Neural cell (in vitro differentiated cells): ENCODE measurements around the gene SPTB. TPM values are rescaled to one million over a fixed set of nuclear protein-coding genes. Genes with fewer than 3 reads are reported as not detected.

Experiments used
- H2AFZ ChIP-seq: fragments of 200-600, 300-800 bp; sonication (generic), shearing (Covaris generic); 2 replicates; pipeline ENCODE4 v1.6.0; 2014; ENCODE audit warnings: low read depth, mild to moderate bottlenecking, antibody characterized with exemption, low read length, moderate library complexity
- H3F3A ChIP-seq: fragments of 200-600 bp; shearing (Covaris generic); 2 replicates; pipeline ENCODE4 v1.6.1; 2016; ENCODE audit warnings: mild to moderate bottlenecking, moderate library complexity, mixed read lengths, antibody characterized with exemption, low read length; ENCODE audit not compliant: insufficient read depth, poor library complexity, severe bottlenecking
- H3K27ac ChIP-seq: fragments of 200-600, 300-800 bp; sonication (generic), shearing (Covaris generic); 2 replicates; pipeline ENCODE4 v1.5.1; 2014; ENCODE audit warnings: mild to moderate bottlenecking, low read length, moderate library complexity
- H3K27me3 ChIP-seq: fragments of 300-800, 200-600 bp; sonication (generic), shearing (Covaris generic); 2 replicates; pipeline ENCODE4 v1.6.0; 2014; ENCODE audit warnings: mild to moderate bottlenecking, low read depth, low read length, moderate library complexity; ENCODE audit not compliant: insufficient read depth
- H3K36me3 ChIP-seq: fragments of 300-800, 200-600 bp; sonication (generic), shearing (Covaris generic); 2 replicates; pipeline ENCODE4 v1.5.1; 2014; ENCODE audit warnings: mild to moderate bottlenecking, antibody characterized with exemption, low read length, moderate library complexity; ENCODE audit not compliant: insufficient read depth
- H3K4me2 ChIP-seq: fragments of 300-800, 200-600 bp; sonication (generic), shearing (Covaris generic); 2 replicates; pipeline ENCODE4 v1.6.0; 2014; ENCODE audit warnings: mild to moderate bottlenecking, low read length
- H3K4me3 ChIP-seq: fragments of 300-800, 200-600 bp; sonication (generic), shearing (Covaris generic); 2 replicates; pipeline ENCODE4 v1.5.1; 2014; ENCODE audit warnings: mild to moderate bottlenecking, low read length, moderate library complexity
- H3K79me2 ChIP-seq: fragments of 200-600 bp; shearing (Covaris generic); replicated peaks from 2 replicates; pipeline ENCODE4 v1.6.0; 2014; ENCODE audit warnings: mild to moderate bottlenecking, low read length, moderate library complexity; ENCODE audit not compliant: insufficient read depth
- H3K9ac ChIP-seq: fragments of 300-800, 200-600 bp; sonication (generic), shearing (Covaris generic); 2 replicates; pipeline ENCODE4 v1.6.1; 2016; ENCODE audit warnings: mild to moderate bottlenecking, low read length, mixed read lengths
- H3K9me2 ChIP-seq: fragments of 200-600 bp; shearing (Covaris generic); 2 replicates; pipeline ENCODE4 v1.6.1; 2016; ENCODE audit warnings: mild to moderate bottlenecking, low read length, mixed read lengths; ENCODE audit not compliant: insufficient read depth
- H3K9me3 ChIP-seq: fragments of 200-600, 300-800 bp; sonication (generic), shearing (Covaris generic); 2 replicates; pipeline ENCODE4 v1.6.1; 2016; ENCODE audit warnings: mild to moderate bottlenecking, mixed run types, low read length, moderate library complexity, mixed read lengths
- H4K20me1 ChIP-seq: fragments of 200-600 bp; shearing (Covaris generic); 2 replicates; pipeline ENCODE4 v1.6.1; 2016; ENCODE audit warnings: mild to moderate bottlenecking, mixed run types; ENCODE audit not compliant: insufficient read depth
- EP300 ChIP-seq: fragments of 450-650 bp; conservative IDR thresholded peaks from 2 replicates; pipeline ENCODE4 v1.6.1; 2014; ENCODE audit warnings: antibody characterized with exemption, mild to moderate bottlenecking, moderate library complexity; ENCODE audit not compliant: poor library complexity, severe bottlenecking
- EZH2 ChIP-seq: fragments of 200-600, 300-800 bp; shearing (Covaris generic), sonication (generic); IDR thresholded peaks from 2 replicates; pipeline ENCODE4 v1.6.1; 2014; ENCODE audit warnings: antibody characterized with exemption, low read length, borderline replicate concordance, mild to moderate bottlenecking; ENCODE audit not compliant: insufficient read depth, poor library complexity, severe bottlenecking
- MXI1 ChIP-seq: fragments of 450-650 bp; conservative IDR thresholded peaks from 2 replicates; pipeline ENCODE4 v1.6.1; 2014; ENCODE audit warnings: antibody characterized with exemption, mild to moderate bottlenecking; ENCODE audit not compliant: poor library complexity, severe bottlenecking
- POLR2AphosphoS5 ChIP-seq: IDR thresholded peaks from 2 replicates; pipeline ENCODE4 v1.6.1; 2012
- RAD21 ChIP-seq: fragments of 450-650 bp; conservative IDR thresholded peaks from 2 replicates; pipeline ENCODE4 v1.6.1; 2014; ENCODE audit warnings: antibody characterized with exemption, mild to moderate bottlenecking, moderate library complexity
- SMC3 ChIP-seq: fragments of 450-650 bp; conservative IDR thresholded peaks from 2 replicates; pipeline ENCODE4 v1.6.1; 2014; ENCODE audit warnings: antibody characterized with exemption, mild to moderate bottlenecking, moderate library complexity; ENCODE audit not compliant: poor library complexity
- TAF1 ChIP-seq: IDR thresholded peaks from 2 replicates; pipeline ENCODE4 v1.6.1; 2012; ENCODE audit warnings: low read depth
- polyA plus RNA-seq: library from polyadenylated mRNA; depleted of rRNA; stranded (reverse); fragments of >200 nt; gene quantifications from 2 replicates; pipeline ENCODE4 v1.2.3, GENCODE V29; 2014
- TF ChIP-seq, protein P1 (sequence below): IDR thresholded peaks from 2 replicates; pipeline ENCODE4 v1.6.1; 2012; ENCODE audit warnings: borderline replicate concordance
- TF ChIP-seq, protein P2 (sequence below): fragments of 450-650 bp; IDR thresholded peaks from 2 replicates; pipeline ENCODE4 v1.5.1; 2014; ENCODE audit warnings: antibody characterized with exemption, mild to moderate bottlenecking, moderate library complexity; ENCODE audit not compliant: poor library complexity, severe bottlenecking

Gene SPTB
- polyA plus RNA-seq, 1 donor from 2014 or later, result 1.9 TPM

DNA sequence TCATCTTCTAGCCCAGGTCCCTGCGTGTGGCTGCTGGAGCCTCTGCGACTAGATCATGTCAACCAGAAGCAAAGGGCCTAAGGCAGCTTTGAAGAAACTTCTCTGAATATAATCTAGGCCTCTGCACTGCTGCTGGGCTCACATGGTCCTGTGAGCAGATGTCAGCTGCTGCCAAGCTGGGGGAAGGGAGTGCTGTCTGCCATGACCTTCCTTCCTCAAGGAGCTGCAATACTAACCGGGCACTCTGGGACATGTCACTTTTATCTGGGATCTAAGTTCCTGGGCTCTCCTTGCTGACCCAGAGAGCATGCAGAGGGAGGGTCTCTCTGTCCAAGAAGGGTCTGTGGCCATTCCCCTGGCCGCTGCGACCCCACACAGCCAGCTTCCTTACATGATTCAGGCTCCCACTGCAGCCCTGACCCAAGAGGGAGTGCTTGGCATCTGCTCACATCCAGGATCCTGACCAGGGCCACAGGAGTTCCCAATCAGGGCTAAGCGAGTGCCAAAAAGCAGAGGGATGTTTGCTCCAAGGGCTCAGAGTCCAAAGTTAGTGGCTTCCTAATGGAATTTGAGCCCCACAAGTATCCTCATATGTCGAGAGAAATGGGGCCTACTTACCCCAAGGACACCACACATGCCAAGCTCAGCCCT lies 101.5 kb downstream of the SPTB start:
- TF ChIP-seq, protein P1, sequence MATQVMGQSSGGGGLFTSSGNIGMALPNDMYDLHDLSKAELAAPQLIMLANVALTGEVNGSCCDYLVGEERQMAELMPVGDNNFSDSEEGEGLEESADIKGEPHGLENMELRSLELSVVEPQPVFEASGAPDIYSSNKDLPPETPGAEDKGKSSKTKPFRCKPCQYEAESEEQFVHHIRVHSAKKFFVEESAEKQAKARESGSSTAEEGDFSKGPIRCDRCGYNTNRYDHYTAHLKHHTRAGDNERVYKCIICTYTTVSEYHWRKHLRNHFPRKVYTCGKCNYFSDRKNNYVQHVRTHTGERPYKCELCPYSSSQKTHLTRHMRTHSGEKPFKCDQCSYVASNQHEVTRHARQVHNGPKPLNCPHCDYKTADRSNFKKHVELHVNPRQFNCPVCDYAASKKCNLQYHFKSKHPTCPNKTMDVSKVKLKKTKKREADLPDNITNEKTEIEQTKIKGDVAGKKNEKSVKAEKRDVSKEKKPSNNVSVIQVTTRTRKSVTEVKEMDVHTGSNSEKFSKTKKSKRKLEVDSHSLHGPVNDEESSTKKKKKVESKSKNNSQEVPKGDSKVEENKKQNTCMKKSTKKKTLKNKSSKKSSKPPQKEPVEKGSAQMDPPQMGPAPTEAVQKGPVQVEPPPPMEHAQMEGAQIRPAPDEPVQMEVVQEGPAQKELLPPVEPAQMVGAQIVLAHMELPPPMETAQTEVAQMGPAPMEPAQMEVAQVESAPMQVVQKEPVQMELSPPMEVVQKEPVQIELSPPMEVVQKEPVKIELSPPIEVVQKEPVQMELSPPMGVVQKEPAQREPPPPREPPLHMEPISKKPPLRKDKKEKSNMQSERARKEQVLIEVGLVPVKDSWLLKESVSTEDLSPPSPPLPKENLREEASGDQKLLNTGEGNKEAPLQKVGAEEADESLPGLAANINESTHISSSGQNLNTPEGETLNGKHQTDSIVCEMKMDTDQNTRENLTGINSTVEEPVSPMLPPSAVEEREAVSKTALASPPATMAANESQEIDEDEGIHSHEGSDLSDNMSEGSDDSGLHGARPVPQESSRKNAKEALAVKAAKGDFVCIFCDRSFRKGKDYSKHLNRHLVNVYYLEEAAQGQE, result no peak
- TF ChIP-seq, protein P2, sequence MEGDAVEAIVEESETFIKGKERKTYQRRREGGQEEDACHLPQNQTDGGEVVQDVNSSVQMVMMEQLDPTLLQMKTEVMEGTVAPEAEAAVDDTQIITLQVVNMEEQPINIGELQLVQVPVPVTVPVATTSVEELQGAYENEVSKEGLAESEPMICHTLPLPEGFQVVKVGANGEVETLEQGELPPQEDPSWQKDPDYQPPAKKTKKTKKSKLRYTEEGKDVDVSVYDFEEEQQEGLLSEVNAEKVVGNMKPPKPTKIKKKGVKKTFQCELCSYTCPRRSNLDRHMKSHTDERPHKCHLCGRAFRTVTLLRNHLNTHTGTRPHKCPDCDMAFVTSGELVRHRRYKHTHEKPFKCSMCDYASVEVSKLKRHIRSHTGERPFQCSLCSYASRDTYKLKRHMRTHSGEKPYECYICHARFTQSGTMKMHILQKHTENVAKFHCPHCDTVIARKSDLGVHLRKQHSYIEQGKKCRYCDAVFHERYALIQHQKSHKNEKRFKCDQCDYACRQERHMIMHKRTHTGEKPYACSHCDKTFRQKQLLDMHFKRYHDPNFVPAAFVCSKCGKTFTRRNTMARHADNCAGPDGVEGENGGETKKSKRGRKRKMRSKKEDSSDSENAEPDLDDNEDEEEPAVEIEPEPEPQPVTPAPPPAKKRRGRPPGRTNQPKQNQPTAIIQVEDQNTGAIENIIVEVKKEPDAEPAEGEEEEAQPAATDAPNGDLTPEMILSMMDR, result no peak
- TF ChIP-seq MXI1 (no peak), SMC3 (no peak), POLR2AphosphoS5 (no peak), TAF1 (no peak), RAD21 (no peak), EP300 (no peak)
- H4K20me1 ChIP-seq, result no peaks in the 10 kb centered on the region

DNA sequence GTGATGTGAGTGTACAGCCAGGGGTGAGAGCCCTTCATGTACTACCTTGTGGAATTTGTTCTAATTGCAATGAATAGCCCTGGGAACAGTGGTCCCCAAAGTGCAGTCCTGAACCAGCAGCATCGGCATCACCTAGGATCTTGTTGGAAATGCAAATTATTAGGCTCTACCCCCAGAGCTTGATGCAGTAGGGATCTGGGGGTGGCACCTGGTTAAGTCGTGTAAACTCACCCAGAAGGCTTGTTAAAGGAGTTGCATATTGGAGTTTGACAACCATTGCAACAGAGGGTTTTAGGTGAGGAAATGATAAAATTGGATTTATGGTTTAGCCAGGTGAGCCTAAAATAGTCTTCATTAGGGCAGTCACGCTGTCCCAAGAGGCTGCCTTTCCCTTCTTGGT lies 102.2 kb downstream of the SPTB start:
- Histone ChIP-seq H3K9me2 (no peaks in the 10 kb centered on the region), H3K4me3 (no peak overlapping the region), H3F3A (no peaks in the 10 kb centered on the region), H4K20me1 (no peaks in the 10 kb centered on the region), H3K27me3 (no peaks in the 10 kb centered on the region), H3K9me3 (no peaks in the 10 kb centered on the region), H3K9ac (no peak overlapping the region), H3K36me3 (no peaks in the 10 kb centered on the region), H3K4me2 (no peak overlapping the region), H3K79me2 (no peaks in the 10 kb centered on the region), H2AFZ (no peak overlapping the region), H3K27ac (no peak overlapping the region)
- TF ChIP-seq EP300, result no peak
- no peak for TF ChIP-seq RAD21
- TF ChIP-seq, protein P1, result no peak
- no peak for TF ChIP-seq MXI1
- TF ChIP-seq, protein P2, result no peak
- no peak for TF ChIP-seq EZH2
- TF ChIP-seq POLR2AphosphoS5, result no peak

More for the DNA sequence above, 101.5 kb downstream of the SPTB start:
- Histone ChIP-seq H3K27ac (no peak overlapping the region), H3K79me2 (no peaks in the 10 kb centered on the region), H3K4me2 (no peak overlapping the region), H3K9ac (no peak overlapping the region), H3K36me3 (no peaks in the 10 kb centered on the region), H3K27me3 (no peaks in the 10 kb centered on the region), H3K4me3 (no peak overlapping the region), H2AFZ (no peak overlapping the region), H3K9me2 (no peaks in the 10 kb centered on the region), H3F3A (no peaks in the 10 kb centered on the region), H3K9me3 (no peaks in the 10 kb centered on the region)
